HG03342 (cell line): ENCODE measurements around the gene PDP2.

Experiments
- ATAC-seq: cut with Tn5 transposase; IDR thresholded peaks from one replicate; pipeline ENCODE4 v1.9.1; 2021; ENCODE audit warnings: mild to moderate bottlenecking, moderate library complexity; ENCODE audit not compliant: unreplicated experiment

Gene PDP2

GRCh38 chr16:66919569-66920298 is 39.4 kb downstream of the PDP2 start:
- no peak for ATAC-seq

GRCh38 chr16:66920299-66920590 is 39.9 kb downstream of the PDP2 start:
- no peak for ATAC-seq

GRCh38 chr16:66920924-66921680 is 40.8 kb downstream of the PDP2 start:
- no peak for ATAC-seq

GRCh38 chr16:66921729-66922450 is 41.6 kb downstream of the PDP2 start:
- no peak for ATAC-seq

GRCh38 chr16:66923247-66923731 is 43.0 kb downstream of the PDP2 start:
- ATAC-seq: no peak

GRCh38 chr16:66923866-66924265 is 43.6 kb downstream of the PDP2 start:
- ATAC-seq: no peak

- ATAC-seq: no peak
These were observed 44.4 kb downstream of the PDP2 start for GRCh38 chr16:66924527-66925321.

- ATAC-seq: no peak
These were observed 45.1 kb downstream of the PDP2 start, which contains the start of gene RRAD for GRCh38 chr16:66925322-66925840. RRAD (minus strand) TSS chr16:66925535; CDS start chr16:66925179, 356 bp downstream.

- ATAC-seq: no peak
These were observed 46.0 kb downstream of the PDP2 start for GRCh38 chr16:66926171-66926947.

GRCh38 chr16:66926961-66927436 is 46.7 kb downstream of the PDP2 start:
- no peak for ATAC-seq

- no peak for ATAC-seq
These were observed 47.8 kb downstream of the PDP2 start for GRCh38 chr16:66927918-66928649.

GRCh38 chr16:66928702-66929388 is 48.5 kb downstream of the PDP2 start:
- ATAC-seq: no peak

- no peak for ATAC-seq
These were observed 49.9 kb downstream of the PDP2 start for GRCh38 chr16:66930189-66930588.

GRCh38 chr16:66931665-66932064 is 51.4 kb downstream of the PDP2 start:
- ATAC-seq: no peak

GRCh38 chr16:66932076-66932475 is 51.8 kb downstream of the PDP2 start:
- ATAC-seq: no peak

GRCh38 chr16:66933776-66934137 is 53.4 kb downstream of the PDP2 start:
- ATAC-seq: no peak

GRCh38 chr16:66934138-66934838 is 54.0 kb downstream of the PDP2 start, which contains the start of gene CIAO2B:
CIAO2B (minus strand) TSS chr16:66934402; CDS start chr16:66934364, 38 bp downstream.
- ATAC-seq: peak; percentile 71

GRCh38 chr16:66934839-66935313 is 54.6 kb downstream of the PDP2 start:
- ATAC-seq: peak; percentile 12
